ENCODE results near the gene SARDH. TPM values are rescaled to one million over a fixed set of nuclear protein-coding genes. Genes with fewer than 3 reads are reported as not detected.

SARDH gene
- polyA plus RNA-seq, 1 donor (not counting 4 experiments of a cell fraction or from before 2014, with no cell fraction given): 0.03 TPM

GRCh38 chr9:133710661-133711427 is 27.3 kb downstream of the SARDH start:
- no peak overlapping the region for H3K4me2 ChIP-seq (ENCODE audit: control insufficient read depth, extremely low read depth, insufficient read depth, low read depth, low read length)
- H2AFZ ChIP-seq (ENCODE audit: control insufficient read depth, low read length): no peak overlapping the region

GRCh38 chr9:133709691-133710571 is 28.2 kb downstream of the SARDH start:
- no peak overlapping the region for H2AFZ ChIP-seq (ENCODE audit: control insufficient read depth, low read length)
- no peaks in the 10 kb centered on the region for H3K9me3 ChIP-seq (ENCODE audit: control insufficient read depth, low read depth, low read length)
- DNase-seq (ENCODE audit: low read depth, low spot score): no peak
- no peaks in the 10 kb centered on the region for H4K20me1 ChIP-seq (ENCODE audit: control insufficient read depth, extremely low read depth, insufficient read depth, low read length)
- no peaks in the 10 kb centered on the region for H3K4me1 ChIP-seq (ENCODE audit: control insufficient read depth, extremely low read depth, insufficient read depth, low read length)
- no peak overlapping the region for H3K27ac ChIP-seq (ENCODE audit: control insufficient read depth, insufficient read depth, low read length)
- H3K4me2 ChIP-seq (ENCODE audit: control insufficient read depth, extremely low read depth, insufficient read depth, low read depth, low read length): no peak overlapping the region
- no peaks in the 10 kb centered on the region for H3K36me3 ChIP-seq (ENCODE audit: control insufficient read depth in 2 of 2, extremely low read depth in 1 of 2, insufficient read depth in 2 of 2, low read length in 2 of 2)
- dilution Hi-C loops (cut with MboI; ENCODE audit: extremely low pct_ligation_motif_present, low sequenced_read_pairs): no loop called here
- H3K79me2 ChIP-seq (ENCODE audit: control insufficient read depth, insufficient read depth, low read length): no peaks in the 10 kb centered on the region
- no peak for FAIRE-seq
- no peaks in the 10 kb centered on the region for H3K9me1 ChIP-seq (ENCODE audit: control insufficient read depth, extremely low read depth, insufficient read depth, low read length)
- peaks cover 22% of the 10 kb centered on the region for H3K27me3 ChIP-seq (ENCODE audit: control insufficient read depth, extremely low read depth, insufficient read depth, low read length)
- H3K9ac ChIP-seq (ENCODE audit: control insufficient read depth, extremely low read depth, insufficient read depth, low read length): no peak overlapping the region
- no peak overlapping the region for H3K4me3 ChIP-seq (ENCODE audit: control insufficient read depth in 2 of 3, extremely low read depth in 1 of 3, insufficient read depth in 2 of 3, low read depth in 1 of 3, low read length in 3 of 3)
- no peak for TF ChIP-seq EZH2 (IDR thresholded peaks at IDR 0.05; ENCODE audit: low read length)
- TF ChIP-seq CTCF (optimal IDR thresholded peaks at IDR 0.05 in 1 of 3, IDR thresholded peaks at IDR 0.05 in 1 of 3, conservative IDR thresholded peaks at IDR 0.05 in 1 of 3; ENCODE audit: extremely low read depth in 1 of 3, insufficient read depth in 2 of 3, low read length in 3 of 3): no peak

More at GRCh38 chr9:133710661-133711427, 27.3 kb downstream of the SARDH start:
- Histone ChIP-seq H3K9ac (ENCODE audit: control insufficient read depth, extremely low read depth, insufficient read depth, low read length) (no peak overlapping the region), H3K36me3 (ENCODE audit: control insufficient read depth in 2 of 2, extremely low read depth in 1 of 2, insufficient read depth in 2 of 2, low read length in 2 of 2) (no peaks in the 10 kb centered on the region), H3K4me1 (ENCODE audit: control insufficient read depth, extremely low read depth, insufficient read depth, low read length) (no peaks in the 10 kb centered on the region), H4K20me1 (ENCODE audit: control insufficient read depth, extremely low read depth, insufficient read depth, low read length) (no peaks in the 10 kb centered on the region), H3K9me1 (ENCODE audit: control insufficient read depth, extremely low read depth, insufficient read depth, low read length) (no peaks in the 10 kb centered on the region), H3K79me2 (ENCODE audit: control insufficient read depth, insufficient read depth, low read length) (no peaks in the 10 kb centered on the region), H3K27me3 (ENCODE audit: control insufficient read depth, extremely low read depth, insufficient read depth, low read length) (peaks cover 18% of the 10 kb centered on the region), H3K9me3 (ENCODE audit: control insufficient read depth, low read depth, low read length) (no peaks in the 10 kb centered on the region), H3K4me3 (ENCODE audit: control insufficient read depth in 2 of 3, extremely low read depth in 1 of 3, insufficient read depth in 2 of 3, low read depth in 1 of 3, low read length in 3 of 3) (no peak overlapping the region), H3K27ac (ENCODE audit: control insufficient read depth, insufficient read depth, low read length) (no peak overlapping the region)
- DNase-seq (ENCODE audit: low read depth, low spot score) (no peak), FAIRE-seq (no peak)
- no peak for TF ChIP-seq CTCF (optimal IDR thresholded peaks at IDR 0.05 in 1 of 3, IDR thresholded peaks at IDR 0.05 in 1 of 3, conservative IDR thresholded peaks at IDR 0.05 in 1 of 3; ENCODE audit: extremely low read depth in 1 of 3, insufficient read depth in 2 of 3, low read length in 3 of 3)
- no peak for TF ChIP-seq EZH2 (IDR thresholded peaks at IDR 0.05; ENCODE audit: low read length)
- dilution Hi-C loops (cut with MboI; ENCODE audit: extremely low pct_ligation_motif_present, low sequenced_read_pairs): no loop called here

Data from keratinocyte (primary cell).